GM12874 (cell line): ENCODE measurements around the gene TXNRD3.

ENCODE experiments used
- TF ChIP-seq, protein P1 (sequence below): IDR thresholded peaks from 2 replicates; pipeline ENCODE4 v1.5.1; 2011; ENCODE audit warnings: low read depth, mild to moderate bottlenecking, control low read depth, low read length, moderate library complexity; ENCODE audit not compliant: insufficient read depth

Gene TXNRD3

DNA sequence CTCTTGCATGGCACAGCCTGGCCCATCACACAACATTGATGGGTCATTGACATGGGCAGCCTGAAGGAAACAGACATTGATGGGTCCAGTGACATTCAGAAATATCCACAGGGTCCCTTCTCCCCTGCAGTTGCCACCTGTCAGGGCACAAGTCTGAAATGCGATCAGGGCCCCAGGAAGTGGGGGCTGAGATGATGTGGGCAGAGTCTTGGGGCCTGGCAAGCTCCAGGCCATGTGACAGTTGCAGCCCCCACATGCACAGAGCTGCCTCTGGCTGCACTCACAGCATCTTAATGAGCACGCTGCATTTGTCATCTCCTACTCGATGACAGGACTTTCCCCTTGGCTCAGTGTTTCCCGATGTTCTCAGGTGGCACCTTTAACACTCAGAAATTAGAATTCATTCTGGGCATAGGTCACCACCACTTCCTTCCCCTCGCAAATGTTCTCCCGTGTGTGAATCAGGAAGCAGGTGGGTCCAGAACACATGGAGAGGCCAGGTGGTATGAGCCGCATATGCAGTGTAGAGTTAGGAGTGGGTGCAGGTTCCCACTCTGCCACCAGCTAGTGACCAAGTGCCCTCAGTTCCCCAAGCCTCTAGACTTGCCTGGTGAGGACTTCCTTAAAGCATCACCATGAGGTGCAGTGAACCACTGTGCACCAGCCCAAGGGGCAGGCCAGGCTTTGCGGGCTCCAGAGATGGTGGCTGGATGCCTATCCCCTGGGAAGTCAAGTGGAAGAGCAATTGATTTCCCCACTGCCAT, 1.6 kb upstream of the TXNRD3 start:
- TF ChIP-seq, protein P1, sequence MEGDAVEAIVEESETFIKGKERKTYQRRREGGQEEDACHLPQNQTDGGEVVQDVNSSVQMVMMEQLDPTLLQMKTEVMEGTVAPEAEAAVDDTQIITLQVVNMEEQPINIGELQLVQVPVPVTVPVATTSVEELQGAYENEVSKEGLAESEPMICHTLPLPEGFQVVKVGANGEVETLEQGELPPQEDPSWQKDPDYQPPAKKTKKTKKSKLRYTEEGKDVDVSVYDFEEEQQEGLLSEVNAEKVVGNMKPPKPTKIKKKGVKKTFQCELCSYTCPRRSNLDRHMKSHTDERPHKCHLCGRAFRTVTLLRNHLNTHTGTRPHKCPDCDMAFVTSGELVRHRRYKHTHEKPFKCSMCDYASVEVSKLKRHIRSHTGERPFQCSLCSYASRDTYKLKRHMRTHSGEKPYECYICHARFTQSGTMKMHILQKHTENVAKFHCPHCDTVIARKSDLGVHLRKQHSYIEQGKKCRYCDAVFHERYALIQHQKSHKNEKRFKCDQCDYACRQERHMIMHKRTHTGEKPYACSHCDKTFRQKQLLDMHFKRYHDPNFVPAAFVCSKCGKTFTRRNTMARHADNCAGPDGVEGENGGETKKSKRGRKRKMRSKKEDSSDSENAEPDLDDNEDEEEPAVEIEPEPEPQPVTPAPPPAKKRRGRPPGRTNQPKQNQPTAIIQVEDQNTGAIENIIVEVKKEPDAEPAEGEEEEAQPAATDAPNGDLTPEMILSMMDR, result no peak

GRCh38 chr3:126655887-126656286, 963 bp upstream of the TXNRD3 start:
- TF ChIP-seq, protein P1, result no peak

- TF ChIP-seq, protein P1, result no peak
Observed at GRCh38 chr3:126649556-126650092, 5.3 kb downstream of the TXNRD3 start.

DNA sequence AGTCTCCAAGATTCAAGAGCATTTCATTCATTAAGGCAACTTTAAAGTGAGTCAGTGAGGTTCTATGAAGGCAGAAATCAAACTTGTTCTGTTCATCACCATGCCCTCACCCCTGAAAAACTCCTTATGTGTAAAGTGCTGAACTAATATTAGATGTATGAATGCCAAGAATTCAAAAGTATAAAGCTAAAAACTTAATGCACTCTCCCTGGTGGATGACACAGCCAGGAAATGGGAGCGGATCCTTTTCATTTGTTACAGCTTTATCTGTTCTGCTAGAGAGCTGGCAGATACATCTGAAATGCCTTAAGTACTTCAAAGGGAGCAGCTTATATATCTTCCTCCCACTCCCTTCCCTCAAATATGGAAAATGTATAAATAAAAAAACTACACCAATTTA, 8.2 kb downstream of the TXNRD3 start:
- TF ChIP-seq, protein P1, result no peak

GRCh38 chr3:126644615-126645014, 10.3 kb downstream of the TXNRD3 start:
- TF ChIP-seq, protein P1, result no peak

GRCh38 chr3:126638790-126639189, 16.1 kb downstream of the TXNRD3 start:
- TF ChIP-seq, protein P1, result no peak

GRCh38 chr3:126636436-126636835, 18.5 kb downstream of the TXNRD3 start:
- TF ChIP-seq, protein P1, result no peak
